Astrocyte of the spinal cord (primary cell): ENCODE measurements around the gene ATXN1.

ENCODE experiments used
- DNase-seq: peaks from one replicate; pipeline ENCODE4 v3.0.0; 2011; ENCODE audit warnings: low read depth, low spot score
- H3K4me3 ChIP-seq: 2 replicates; pipeline ENCODE4 v1.5.1; 2011; ENCODE audit warnings: low read depth, mild to moderate bottlenecking, low read length, moderate library complexity
- CTCF ChIP-seq: IDR thresholded peaks from 2 replicates; pipeline ENCODE4 v1.5.1; 2012; ENCODE audit warnings: low read depth, mild to moderate bottlenecking, low read length, inconsistent platforms
- in situ Hi-C: cut with HindIII; loops from 2 replicates; pipeline ENCODE4 v1.10.0; 2017; ENCODE audit warnings: low sequenced_read_pairs

The ATXN1 gene

GRCh38 chr6:16804546-16805242 lies 43.4 kb upstream of the ATXN1 start:
- no peak for DNase-seq
- in situ Hi-C loops, result no loop called here
- H3K4me3 ChIP-seq, result no peak overlapping the region
- no peak for TF ChIP-seq CTCF

- in situ Hi-C loops, result no loop called here
- no peak overlapping the region for H3K4me3 ChIP-seq
- DNase-seq, result peak; percentile 88
- peak; percentile 2 for TF ChIP-seq CTCF
These were observed 42.3 kb upstream of the ATXN1 start for GRCh38 chr6:16803294-16804200.

GRCh38 chr6:16802071-16802470 lies 40.8 kb upstream of the ATXN1 start:
- peak; percentile 70 for DNase-seq
- TF ChIP-seq CTCF, result no peak
- in situ Hi-C loops, result no loop called here
- H3K4me3 ChIP-seq, result no peak overlapping the region

- no peak for DNase-seq
- no peak for TF ChIP-seq CTCF
- no peak overlapping the region for H3K4me3 ChIP-seq
- in situ Hi-C loops, result no loop called here
These were observed 39.7 kb upstream of the ATXN1 start for GRCh38 chr6:16800942-16801341.

- in situ Hi-C loops, result no loop called here
- no peak for DNase-seq
- H3K4me3 ChIP-seq, result no peak overlapping the region
- TF ChIP-seq CTCF, result no peak
These were observed 39.1 kb upstream of the ATXN1 start for GRCh38 chr6:16800341-16800740.

GRCh38 chr6:16799279-16800193 lies 38.3 kb upstream of the ATXN1 start:
- TF ChIP-seq CTCF, result no peak
- H3K4me3 ChIP-seq, result no peak overlapping the region
- in situ Hi-C loops, result no loop called here
- no peak for DNase-seq
